Amygdala (tissue), 56 donors: ENCODE measurements around the gene TMEM239.
"Not testable (repeated sequence)": the region's sequence is repeated elsewhere in the genome, so short reads cannot be mapped to it uniquely, and the experiment has no call there.

Experiments used
- DNase-seq, 56 donors: peaks; one replicate each; lab custom pipeline; 2025; lab: John Stamatoyannopoulos, UW

TMEM239 gene

DNA sequence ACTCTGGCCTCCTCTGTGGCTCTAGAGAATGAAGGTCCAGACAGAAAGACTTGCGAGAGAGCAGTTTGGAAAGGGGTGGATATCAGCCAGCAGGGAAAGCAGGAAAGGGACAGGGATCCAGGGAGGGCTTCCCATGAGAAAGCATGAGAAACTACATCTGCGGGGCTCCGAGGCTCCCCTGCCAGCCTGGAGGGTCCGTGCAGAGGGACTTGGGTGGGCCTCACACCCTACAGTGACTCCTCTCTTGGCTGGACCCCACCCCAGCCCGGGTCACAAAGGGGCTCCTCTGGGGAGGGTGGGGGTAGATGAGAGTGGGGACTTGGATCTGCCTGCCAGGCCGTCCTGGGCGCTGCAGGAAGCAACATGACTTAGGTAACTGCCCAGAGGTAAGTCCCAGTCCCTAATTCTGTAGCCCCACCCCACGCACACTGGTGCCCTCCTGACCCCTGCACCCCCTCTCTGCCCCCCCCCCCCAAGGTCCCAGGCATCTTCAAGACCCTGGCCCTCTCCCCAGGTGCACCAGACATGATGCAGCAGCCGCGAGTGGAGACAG lies at the start of gene TMEM239:
TMEM239 (plus strand) TSS at position 335 of the 553 bp plus-strand sequence; CDS start at position 526, 191 bp downstream.
- no peak for DNase-seq

DNA sequence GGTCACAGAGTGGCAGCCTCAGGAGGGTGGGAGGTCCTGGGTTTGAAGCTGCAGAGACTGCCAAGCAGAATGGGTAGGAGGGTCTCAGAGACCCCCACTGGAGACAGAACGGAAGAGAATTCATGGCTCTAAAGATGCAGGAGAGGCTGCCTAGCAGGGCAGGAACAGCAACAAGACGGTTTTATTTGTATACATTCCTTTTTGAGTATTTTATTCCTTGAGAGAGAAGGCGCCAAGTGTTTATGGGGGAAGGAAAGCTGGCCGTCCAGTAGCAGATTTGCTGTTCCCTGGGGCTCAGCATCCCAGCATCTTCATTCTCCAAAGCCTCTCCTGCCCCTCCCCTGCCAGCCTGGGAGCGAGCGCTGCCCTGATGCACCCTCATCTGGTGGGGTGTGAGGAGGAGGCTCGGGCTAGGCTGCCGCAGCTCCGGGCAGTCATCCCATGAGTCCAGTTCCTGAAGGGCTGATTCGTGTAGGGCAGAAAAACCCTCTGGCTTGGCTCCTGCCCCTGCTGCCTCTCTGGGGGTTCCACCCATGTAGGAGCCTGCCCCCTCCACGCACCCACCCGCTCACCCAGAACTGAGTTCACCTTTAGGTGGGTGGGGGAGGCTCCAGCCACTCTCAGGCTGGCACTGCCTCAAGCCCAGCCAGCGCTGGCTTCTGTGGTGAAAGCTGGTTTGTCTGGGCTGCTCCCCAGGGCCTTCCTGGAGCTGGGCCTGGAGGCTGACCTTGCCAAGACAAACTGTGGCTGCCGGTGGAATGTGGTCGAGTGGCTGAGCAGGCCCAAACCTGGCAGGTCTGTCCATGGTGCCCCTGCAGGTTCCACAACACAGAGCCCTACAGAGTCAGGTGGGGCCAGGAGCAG lies 48.2 kb upstream of the TMEM239 start:
- peak in 1 of 56 donors; percentile 19 for DNase-seq

DNA sequence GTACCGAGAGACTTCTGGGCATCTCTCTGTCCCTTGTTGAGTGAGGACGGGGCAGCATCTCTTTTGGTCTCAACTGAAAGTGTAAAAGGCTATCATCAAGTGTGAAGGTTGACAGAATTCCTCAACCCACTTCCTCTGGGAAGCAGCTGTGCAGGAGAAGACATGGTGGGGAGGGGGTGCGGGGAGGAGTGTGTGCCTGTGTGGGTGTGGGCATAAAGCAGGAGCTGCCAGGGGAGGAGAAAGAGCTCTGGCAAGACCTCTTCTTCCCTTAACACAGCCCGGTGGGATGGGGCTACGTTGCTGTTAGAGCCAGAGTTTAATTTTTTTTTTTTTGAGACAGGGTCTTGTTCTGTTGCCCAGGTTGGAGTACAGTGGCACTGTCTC lies 47.5 kb upstream of the TMEM239 start:
- no peak for DNase-seq

DNA sequence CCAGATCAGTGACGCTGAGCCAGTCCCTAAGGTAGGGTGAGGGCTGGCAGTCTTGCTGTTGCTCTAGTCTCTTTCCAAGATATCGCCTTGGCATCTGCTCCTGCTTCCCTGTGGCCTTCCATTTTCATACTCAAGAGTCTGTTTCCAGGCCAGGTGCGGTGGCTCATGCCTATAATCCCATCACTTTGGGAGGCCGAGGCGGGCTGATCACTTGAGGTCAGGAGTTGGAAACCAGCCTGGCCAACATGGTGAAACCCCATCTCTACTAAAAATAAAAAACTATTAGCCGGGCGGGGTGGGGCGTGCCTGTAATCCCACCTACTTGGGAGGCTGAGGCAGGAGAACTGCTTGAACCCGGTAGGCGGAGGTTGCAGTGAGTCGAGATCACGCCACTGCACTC lies 46.1 kb upstream of the TMEM239 start:
- DNase-seq = not testable (repeated sequence)

DNA sequence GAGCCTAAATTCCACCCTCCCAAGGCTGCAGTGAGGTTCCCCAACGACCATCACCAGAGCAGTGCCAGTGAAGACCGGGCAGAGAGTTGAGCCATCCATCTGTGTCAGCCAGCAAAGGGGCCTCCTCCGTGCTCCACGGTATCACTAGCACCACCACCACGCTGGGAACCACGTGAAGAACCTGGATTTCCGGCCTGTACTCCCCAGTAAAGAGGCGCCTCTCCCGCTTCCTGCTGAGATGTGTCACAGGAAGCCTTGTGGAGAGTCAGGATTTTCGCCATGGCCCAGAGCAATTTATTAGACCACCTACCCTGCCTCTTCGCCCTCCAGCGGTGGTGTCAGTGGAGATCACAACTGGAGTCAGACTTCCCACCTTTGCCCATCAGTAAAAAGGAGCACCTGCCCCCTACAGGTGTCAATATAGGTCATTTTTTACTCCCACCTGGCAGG lies 44.5 kb upstream of the TMEM239 start:
- no peak for DNase-seq

DNA sequence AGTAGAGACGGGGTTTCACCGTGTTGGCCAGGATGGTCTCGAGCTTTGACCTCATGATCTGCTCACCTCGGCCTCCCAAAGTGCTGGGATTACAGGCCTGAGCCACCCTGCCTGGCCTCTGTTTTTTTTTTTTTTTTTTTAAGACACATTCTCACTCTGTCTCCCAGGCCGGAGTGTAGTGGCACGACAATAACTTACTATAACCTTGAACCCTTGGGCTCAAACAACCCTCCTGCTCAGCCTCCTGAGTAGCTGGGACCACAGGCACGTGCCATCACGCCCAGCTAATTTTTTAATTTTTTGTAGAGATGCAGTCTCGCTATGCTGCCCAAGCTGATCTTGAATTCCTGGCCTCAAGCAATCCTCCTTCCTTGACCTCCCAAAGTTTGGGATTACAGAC lies 42.4 kb upstream of the TMEM239 start:
- no peak for DNase-seq

DNA sequence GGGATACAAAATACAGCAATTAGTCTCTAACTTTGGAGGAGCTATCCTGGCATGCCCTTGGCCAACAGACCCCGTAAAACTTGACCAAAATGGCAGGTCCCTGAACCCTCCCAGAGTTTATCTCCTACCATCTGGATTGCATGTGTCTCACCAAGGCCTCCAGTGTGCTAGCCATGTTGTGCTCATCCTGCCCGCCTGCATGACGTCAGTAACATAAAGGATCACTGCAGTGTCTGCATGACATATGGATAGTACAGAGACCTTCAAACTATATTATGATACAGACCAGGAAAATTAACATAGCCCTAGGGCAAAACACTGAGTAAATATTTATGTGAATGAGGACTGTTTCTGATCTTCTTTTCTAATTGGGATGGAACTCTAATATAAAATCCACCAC lies 41.0 kb upstream of the TMEM239 start:
- no peak for DNase-seq

DNA sequence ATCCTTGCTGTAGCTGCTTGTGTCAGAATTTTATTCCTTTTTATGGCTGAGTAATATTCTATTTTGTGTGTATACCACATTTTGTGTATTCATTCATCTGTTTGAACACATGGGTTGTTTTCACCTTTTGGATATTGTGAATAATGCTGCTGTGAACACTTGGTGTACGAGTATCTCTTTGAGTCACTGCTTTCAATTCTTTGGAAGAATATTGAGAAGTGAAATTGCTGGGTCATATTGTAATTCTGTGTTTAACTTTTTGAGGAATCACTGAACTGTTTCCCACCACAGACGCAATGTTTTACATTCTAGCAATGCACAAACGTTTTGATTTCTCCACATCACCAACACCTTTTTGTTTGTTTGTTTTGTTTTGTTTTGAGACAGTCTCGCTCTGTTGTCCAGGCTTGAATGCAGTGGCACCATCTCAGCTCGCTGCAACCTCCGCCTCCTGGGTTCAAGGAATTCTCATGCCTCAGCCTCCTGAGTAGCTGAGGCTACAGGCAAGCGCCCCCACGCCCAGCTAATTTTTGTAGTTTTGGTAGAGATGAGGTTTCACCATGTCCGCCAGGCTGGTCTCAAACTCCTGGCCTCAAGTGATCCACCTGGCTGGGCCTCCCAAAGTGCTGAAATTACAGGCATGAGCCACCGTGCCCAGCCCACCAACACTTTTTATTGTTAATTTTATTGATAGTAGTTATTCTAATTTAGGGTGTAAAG lies 37.4 kb upstream of the TMEM239 start:
- DNase-seq = no peak

DNA sequence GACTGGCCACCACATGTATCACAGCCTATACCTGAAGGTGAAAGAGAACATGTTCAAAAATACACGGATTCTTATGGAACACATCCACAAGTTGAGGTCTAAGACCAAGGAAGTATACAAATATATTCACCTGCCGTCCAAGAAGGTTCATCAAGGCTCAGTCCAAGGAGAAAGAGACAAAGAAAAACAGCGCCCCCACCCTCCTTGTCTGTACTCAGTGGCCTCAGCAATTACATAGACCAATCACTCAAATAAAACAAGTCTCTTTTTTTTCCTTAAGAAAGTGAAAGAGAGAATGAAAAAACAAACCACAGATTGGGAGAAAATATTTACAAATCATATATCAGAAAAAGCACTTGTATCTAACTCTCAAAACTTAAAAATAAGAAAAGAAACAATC lies 35.2 kb upstream of the TMEM239 start:
- DNase-seq = no peak

DNA sequence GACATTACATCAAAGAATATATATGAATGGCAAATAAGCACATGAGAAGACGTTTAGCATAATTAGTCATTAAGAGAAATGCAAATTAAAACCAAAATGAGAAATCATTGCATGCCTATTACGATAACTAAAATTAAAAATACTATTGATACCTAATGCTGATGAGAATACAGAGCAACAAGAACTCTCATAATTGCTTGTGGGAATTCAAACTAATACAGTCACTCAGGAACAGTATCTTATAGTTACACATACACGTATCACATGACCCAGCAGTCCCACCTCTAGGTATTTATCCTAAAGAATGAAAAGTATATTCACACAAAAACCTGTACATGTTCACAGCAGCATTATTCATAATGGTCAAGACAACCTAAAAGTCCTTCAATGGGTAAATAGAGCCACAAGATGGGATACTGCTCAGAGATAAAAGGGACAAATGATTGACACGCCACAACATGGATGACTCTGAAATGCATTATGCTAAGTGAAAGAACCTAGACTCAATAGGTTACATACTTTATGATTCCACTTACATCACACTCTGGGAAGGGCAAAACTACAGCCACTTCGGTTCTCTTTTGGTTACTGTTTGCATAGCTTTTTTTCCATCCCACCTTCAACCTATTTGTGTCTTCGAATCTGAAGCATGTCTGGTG lies 32.1 kb upstream of the TMEM239 start:
- no peak for DNase-seq

DNA sequence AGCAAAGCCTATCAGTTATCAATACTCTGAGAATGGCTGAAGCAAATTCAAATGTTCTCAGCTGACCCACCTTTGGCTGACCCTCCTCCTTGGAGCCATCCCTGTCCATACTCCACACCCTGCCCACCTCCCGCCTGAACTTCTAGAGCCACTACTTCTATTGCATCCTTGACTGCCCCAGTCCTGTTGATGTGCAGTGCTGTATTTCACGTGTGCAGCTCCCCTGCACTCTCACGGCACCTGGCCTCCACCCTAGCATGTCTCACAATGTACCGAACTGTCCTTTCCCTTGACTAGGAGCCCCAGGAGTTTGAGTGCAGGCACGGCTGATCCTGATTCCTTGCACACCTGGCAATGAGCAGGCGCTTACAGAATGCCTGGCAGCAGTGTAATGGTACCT lies 22.7 kb upstream of the TMEM239 start:
- DNase-seq = no peak

DNA sequence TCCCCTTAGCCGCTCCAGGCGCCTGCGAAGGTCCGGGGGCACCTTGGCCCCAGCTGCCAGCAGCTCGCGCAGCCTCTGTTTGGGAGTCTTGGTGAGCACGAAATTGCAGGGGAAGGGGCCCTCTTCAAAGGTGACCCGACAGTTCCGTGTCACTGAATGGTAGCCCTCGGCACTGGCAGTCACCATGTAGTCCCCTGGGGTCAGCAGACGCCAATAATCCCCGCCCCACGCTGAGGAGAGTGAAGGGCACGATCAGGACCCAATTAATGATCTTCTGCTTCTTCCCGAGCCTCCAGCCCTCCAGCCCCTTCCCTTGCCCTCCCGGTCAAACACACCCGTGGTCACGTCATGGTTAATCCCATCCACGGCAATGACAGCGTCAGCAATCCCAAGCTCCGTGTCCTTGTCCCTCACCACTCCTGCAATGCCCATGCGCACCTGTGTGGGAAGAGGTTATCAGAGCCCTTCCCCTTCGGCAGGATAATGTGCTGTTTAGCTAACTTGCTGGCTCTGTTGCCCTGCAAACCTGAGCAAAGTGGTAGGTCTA lies 21.9 kb upstream of the TMEM239 start:
- DNase-seq = no peak

DNA sequence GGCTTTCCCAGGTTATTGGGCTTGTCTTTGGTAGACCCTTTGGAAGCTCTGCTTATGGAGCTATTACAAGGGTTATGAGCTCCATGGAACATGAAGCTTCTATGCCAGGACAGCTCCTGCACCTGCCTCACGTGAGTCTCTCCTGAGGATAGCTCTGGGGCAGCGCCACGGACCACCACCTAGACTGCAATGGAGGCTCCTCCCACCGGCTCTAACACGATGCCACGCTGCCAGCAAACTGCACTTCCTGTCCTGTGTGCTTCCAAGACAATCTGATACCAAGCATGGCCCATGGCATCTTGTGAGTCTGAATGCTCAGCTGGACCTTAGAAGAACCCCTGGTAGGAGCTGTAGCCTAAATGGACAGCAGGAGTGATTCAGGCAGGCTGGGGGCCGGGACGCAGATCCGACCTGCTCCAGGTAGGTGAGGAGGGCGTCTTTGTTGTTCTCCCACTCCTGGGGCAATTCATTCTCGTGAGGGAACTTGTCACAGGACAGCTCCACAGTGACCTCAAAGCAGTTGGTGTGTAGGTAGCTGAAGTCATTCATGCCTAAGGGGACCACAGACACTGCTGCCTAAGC lies 21.2 kb upstream of the TMEM239 start:
- DNase-seq = no peak

DNA sequence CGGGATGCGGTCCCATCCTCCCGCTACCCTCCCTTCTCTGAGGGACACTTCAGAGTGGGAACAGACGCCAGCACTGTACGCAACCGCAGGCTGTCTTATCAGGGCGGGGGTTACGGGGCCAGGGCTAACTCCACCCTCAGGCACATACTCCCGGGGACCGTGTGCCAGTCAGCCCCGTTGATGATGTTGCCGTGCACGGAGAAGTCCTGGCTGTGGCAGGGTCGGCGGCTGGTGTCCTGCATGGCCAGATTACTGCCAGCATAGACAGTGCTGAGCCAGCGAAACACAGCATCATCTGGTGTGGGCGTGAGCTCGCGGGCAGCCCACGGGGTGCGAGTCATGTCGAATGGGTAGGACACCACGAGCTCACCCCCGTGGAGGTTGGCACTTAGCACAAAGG lies 20.7 kb upstream of the TMEM239 start:
- no peak for DNase-seq

DNA sequence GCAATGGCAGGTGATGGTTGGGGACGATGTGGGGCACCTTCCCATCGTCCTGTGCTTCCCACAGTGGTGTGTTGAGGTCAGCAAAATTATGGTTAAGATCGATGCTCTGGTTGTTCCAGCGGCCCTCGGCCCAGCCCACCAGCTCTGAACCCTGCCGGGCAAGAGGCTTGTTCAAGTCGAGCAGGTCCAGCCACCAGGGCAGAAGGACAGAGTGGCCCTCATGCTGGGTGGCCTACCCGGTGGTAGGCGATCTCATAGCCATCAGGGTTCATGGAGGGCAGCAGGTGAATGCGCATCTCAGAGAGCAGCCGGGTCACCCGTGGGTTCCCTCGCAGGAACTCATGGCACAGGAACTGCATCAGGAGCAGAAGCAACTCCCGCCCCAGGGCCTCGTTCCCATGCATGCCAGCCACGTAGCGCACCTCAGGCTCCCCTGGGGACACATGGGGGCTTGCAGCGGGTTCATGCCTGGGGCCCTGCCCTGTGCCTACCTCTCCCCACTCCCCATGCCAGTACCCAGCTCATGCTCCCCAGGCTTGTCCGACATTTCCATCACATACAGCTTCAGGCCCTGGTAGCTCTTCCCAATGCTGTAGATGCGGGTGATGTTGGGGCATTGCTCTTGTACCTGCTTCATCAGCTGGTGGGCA lies 20.0 kb upstream of the TMEM239 start:
- DNase-seq = no peak

DNA sequence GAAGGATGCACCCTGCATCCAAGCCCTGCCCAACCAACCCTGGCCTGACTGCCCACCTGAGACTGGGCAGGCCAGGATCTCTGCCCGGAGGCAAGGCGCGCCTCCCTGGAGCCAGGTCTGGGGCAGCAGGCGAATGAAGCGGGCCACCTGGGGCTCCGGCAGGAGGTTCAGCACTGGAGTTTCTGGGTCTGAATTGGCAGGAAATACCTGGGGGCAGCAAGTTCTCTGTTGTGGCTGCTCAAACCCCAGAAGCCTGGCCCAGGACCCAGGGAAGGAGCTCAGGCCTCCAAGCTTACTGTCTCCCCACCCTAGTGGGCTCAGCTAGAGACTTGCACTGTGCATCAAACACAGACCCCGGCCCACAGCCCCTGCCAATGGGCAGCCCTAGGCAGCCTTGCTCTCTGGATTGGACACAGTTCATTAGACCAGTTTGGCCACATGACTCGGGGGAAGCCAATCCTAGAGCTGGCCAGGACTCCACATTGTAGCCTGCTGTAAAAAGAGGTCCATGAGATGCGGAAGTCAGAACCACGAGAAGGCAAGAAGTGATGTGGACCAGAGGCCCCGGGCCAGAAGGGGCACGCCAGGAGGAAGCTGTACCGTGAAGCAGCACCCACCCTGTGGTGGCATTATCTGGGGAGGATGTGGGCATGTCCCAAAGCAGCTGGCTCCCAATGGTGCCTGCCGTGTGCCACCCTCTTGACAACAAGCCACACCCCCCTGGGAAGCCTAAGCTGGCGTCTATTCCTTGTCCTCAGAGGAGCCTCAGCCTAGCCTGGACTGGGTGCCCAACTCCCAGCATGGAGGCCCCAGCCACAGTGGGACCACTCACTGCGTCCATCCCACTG lies 18.8 kb upstream of the TMEM239 start:
- DNase-seq = no peak

DNA sequence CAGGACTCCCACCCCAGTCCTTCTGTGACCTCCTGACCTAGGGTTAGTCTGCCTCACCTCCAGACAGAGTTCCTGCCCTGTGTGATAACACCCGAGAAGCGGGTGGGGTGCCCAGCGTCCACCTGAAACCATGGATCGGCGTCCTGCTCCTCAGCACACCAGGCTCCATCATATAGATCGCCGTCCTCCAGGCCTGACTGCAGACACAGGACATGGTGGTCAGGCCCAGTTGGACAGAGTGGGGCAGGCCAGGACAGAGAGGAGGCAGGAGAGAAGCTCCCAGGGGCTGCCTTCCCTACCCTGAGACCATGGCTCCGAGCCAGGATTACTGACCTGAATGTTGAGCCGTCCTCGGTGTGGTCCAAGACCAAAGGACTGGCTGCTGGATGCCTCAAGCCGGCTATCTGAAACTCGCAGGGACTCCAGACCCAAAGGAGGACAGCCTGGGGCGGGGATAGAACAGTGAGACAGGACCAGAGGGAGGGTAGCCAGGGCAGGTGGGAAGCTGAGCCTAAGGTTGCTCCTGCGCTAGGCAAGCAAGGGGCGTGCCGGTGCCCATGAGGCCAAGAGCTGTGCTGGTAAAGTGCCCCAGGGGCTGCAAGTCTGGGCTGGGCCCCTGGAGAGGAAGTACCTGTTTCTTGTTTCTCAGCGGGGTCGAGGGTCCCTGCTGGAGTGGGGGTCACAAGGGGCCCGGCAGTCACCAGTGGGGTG lies 17.9 kb upstream of the TMEM239 start:
- DNase-seq = no peak

DNA sequence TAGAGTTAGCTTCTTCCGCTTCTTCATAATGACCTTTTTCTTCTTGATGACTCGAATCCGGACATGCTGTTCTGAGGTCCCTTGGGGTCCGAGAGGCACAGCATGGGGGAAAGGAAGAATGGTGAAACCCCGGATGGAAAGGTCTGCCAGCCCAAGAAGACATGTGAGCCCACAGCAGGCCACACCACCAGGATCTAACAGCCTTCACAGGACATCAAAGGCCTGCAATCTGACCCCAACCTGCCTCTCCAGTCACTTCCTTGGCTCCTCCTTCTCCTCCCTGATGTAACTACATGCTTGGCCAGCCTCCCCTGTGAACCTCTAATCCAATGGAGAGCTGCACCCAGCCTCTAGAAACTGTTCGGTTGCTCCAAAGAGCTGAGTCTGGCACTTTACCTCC lies 17.4 kb upstream of the TMEM239 start:
- no peak for DNase-seq
